SK-MEL-5 (cell line): Measurements from ENCODE around the gene RENBP. TPM values are rescaled to one million over a fixed set of nuclear protein-coding genes. Genes with fewer than 3 reads are reported as not detected.

Source experiments
- DNase-seq: peaks from one replicate; pipeline ENCODE4 v3.0.0-alpha.2; 2016; ENCODE audit warnings: low read depth, low spot score
- in situ Hi-C: cut with HindIII; loops from 2 replicates; pipeline ENCODE4 v1.10.0; 2016; ENCODE audit warnings: low sequenced_read_pairs, high pct_unique_total_duplicates, low pct_unique_long_range_greater_than_20kb
- total RNA-seq: library from RNA; depleted of rRNA; stranded (reverse); fragments of >200 nt; shearing (Covaris generic); gene quantifications from 2 replicates; pipeline ENCODE4 v1.2.3, GENCODE V29; 2014

Gene RENBP
- total RNA-seq, 1 experiment from 2014 or later = 12.3 TPM

GRCh38 chrX:153910446-153910845 is 34.0 kb downstream of the RENBP start:
- in situ Hi-C loops = no loop called here
- DNase-seq = no peak

GRCh38 chrX:153909980-153910360 is 34.5 kb downstream of the RENBP start:
- DNase-seq = no peak
- in situ Hi-C loops = no loop called here

DNA sequence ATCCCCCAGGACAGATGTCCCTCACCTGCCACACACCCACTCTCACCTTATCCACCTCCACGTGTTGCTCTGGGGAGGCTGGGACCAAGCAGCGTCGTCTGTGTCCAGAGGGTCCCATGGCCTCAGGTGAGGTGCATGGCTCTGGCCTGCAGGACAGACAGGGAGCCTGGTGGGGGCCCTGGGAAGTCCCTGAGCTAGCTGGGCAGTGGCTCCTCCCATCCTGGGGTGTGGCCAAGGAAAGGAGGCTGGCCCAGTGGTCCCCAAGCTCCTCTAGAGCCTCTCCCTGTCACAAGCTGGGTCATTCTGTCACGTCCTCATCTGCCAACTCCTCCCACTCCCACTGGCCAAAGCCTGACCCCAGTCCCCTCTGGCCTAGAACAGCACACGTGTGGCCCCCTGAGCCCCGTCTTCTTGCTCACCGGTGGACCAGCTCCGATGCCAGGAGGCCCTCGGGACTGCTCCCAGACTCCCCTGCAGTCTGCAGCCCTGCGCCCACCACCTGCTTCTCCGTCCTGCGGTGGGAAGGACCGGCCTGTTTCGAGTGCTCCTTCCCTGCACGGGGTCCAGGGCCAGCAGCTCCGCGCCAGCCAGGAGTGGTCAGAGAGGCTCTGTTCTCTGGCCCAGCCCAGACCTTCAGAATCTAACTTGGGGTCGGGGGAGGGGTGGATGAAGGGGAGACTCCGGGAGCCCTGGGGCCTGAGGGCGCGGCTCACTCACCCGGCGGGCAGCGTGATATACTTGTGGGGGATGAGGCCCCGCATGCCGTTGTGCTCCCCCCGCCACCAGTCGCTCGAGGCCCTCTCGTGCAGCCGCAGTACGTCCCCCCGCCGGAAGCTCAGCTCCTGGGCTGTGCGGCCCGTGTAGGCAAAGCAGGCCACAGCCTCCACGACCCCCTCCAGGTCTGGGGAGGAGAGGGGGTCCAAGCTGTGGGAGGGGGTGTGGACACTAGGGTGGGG is 35.1 kb downstream of the RENBP start:
- in situ Hi-C loops = no loop called here
- DNase-seq = peak; percentile 56

- DNase-seq = no peak
- in situ Hi-C loops = no loop called here
Observed at GRCh38 chrX:153908219-153908860, 36.1 kb downstream of the RENBP start.

GRCh38 chrX:153907456-153907855 is 37.0 kb downstream of the RENBP start:
- no peak for DNase-seq
- in situ Hi-C loops = no loop called here

DNA sequence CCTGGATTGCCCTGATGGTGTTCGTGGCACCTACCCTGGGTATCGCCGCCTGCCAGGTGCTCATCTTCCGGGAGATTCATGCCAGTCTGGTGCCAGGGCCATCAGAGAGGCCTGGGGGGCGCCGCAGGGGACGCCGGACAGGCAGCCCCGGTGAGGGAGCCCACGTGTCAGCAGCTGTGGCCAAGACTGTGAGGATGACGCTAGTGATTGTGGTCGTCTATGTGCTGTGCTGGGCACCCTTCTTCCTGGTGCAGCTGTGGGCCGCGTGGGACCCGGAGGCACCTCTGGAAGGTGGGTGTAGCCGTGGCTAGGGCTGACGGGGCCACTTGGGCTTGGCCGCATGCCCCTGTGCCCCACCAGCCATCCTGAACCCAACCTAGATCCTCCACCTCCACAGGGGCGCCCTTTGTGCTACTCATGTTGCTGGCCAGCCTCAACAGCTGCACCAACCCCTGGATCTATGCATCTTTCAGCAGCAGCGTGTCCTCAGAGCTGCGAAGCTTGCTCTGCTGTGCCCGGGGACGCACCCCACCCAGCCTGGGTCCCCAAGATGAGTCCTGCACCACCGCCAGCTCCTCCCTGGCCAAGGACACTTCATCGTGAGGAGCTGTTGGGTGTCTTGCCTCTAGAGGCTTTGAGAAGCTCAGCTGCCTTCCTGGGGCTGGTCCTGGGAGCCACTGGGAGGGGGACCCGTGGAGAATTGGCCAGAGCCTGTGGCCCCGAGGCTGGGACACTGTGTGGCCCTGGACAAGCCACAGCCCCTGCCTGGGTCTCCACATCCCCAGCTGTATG is 38.1 kb downstream of the RENBP start:
- in situ Hi-C loops = no loop called here
- DNase-seq = no peak

GRCh38 chrX:153905481-153906095 is 38.9 kb downstream of the RENBP start:
- in situ Hi-C loops = no loop called here
- DNase-seq = no peak

DNA sequence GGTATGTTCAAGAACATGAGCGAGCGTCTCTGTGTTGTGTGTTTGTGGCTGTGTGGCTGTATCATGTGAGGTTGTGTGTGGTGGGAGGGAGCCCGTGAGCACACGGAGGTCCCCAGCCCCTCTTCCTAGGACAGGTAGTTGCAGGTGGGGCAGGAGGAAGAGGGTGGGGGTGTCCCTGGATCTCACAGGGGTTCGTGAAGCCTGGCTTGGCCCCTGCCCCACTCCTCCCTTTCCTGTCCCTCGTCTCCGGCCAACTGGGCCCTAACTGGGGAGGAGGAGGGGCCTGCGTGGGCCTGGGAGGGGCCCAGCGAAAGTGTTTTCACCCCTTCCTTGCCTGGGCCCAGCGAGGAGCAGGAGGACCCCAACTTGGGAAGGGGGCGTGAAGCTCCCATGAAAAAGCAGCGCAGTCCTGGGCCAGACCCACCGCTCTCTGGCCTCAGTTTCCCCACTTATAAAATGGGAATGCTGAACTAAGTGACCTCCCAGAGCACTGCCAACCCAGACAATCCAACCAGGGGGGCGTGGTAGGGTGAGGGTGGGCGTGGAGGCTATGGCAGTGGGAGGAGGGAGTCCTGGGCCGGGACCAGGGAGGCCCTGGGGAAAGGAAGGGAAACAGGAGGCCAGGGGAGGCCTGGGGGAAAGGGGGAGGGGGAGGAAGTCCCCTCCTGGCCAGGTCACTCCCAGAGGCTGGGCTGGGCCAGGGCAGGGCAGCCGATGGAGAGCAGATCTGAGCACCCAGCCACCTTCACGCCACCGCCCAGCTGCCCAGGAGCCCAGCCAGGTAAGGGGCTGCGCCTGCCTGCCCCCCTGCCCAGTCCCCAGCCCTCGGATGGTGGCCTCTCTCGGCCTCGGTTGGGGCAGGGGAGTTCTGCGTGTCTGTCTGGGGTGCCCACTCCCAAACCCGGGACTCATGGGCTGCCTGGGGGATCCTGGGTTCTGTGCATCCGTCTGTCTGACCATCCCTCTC is 40.2 kb downstream of the RENBP start, which contains the start of gene AVPR2:
Gene AVPR2 (plus strand): TSS at position 683 of the 967 bp plus-strand sequence. CDS start 473 bp downstream, outside the sequence.
- in situ Hi-C loops = no loop called here
- DNase-seq = no peak

DNA sequence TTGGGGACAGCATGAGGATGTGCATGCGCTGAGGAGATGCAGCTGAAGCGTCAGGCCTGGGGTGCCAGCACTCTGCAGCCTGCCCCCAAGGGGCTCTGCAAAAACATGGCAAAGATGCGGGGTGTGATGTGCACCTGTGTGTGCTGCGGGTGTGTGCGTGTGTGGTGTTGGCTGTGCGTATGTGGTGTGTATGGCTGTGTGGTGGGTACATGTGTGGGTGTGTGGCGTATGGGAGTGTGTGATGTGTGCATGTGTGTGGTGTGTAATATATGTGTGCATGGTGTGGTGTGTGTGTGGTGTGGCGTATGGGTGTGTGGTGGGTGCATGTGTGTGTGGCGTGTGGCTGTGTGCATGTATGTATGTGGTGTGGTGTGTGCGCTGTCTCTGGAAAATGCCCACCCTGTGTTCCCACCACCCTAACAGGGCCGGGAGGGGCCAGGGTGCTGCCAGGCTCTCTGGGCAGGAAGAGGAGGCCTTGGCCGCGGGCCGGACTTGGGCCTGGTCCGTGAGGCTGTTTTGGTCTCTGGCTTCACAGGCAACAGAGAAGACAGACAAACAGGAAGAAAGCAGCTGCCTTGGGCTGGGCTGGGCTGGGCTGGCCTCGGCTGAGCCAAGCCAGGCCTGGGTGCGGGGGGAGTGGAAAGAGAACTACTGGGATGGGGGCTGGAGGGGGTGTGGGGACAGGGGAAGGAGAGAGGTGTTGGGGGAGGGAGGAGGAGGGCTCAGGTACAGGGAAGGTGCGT is 41.0 kb downstream of the RENBP start:
- DNase-seq = no peak
- in situ Hi-C loops = no loop called here

GRCh38 chrX:153902385-153902784 is 42.1 kb downstream of the RENBP start:
- no peak for DNase-seq
- in situ Hi-C loops = no loop called here

GRCh38 chrX:153901753-153902140 is 42.7 kb downstream of the RENBP start:
- DNase-seq = no peak
- in situ Hi-C loops = no loop called here

GRCh38 chrX:153900831-153901752 is 43.4 kb downstream of the RENBP start:
- peak; percentile 94 for DNase-seq
- in situ Hi-C loops = no loop called here

- in situ Hi-C loops = no loop called here
- DNase-seq = no peak
Observed at GRCh38 chrX:153897899-153898298, 46.5 kb downstream of the RENBP start.

DNA sequence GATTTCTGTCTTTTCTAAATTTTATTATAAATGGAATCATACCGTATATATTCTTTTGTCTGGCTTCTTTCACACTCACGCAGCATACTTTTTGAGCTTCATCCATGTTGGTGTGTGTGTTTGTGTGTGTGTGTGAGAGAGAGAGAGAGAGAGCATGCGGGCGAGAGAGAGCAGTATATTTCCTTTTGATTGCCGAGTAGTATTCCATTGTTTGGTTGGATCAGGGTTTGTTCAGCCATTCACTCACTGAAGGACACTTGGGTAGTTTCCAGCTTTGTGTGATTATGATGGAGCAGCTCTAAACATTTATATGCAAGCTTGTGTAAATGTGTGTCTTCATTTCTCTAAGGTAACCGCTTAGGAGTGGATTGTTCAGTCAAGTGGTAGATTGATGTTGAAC is 55.3 kb downstream of the RENBP start:
- DNase-seq = no peak
- in situ Hi-C loops = no loop called here

- in situ Hi-C loops = no loop called here
Observed at GRCh38 chrX:153888344-153888743, 56.1 kb downstream of the RENBP start.

More at GRCh38 chrX:153888344-153888743, 56.1 kb downstream of the RENBP start:
- no peak for DNase-seq
